ENCODE measurements around the gene RTKN. TPM values are rescaled to one million over a fixed set of nuclear protein-coding genes. Genes with fewer than 3 reads are reported as not detected.

RTKN gene
- total and polyA plus RNA-seq, 2 of the 13 experiments (the other 11 are each of a cell fraction or from before 2014, with no cell fraction given), result 159 to 166 TPM

GRCh38 chr2:74440378-74441169, 1.2 kb downstream of the RTKN start (continued):
- peak; percentile 46; the same call in 1 of the 2 replicates for TF ChIP-seq ZSCAN5A (CRISPR knock-in tag; IDR thresholded peaks at IDR 0.05; ENCODE audit: borderline replicate concordance)
- TF ChIP-seq ZNF615 (CRISPR knock-in tag; IDR thresholded peaks at IDR 0.05; ENCODE audit: borderline replicate concordance), result no peak
- TF ChIP-seq ZNF644 (CRISPR knock-in tag; IDR thresholded peaks at IDR 0.05; ENCODE audit: low read depth), result no peak
- no peak for TF ChIP-seq IKZF4 (CRISPR knock-in tag; IDR thresholded peaks at IDR 0.05; ENCODE audit: borderline replicate concordance, low read depth, not compliant biosample characterization)
- TF ChIP-seq SPEN (CRISPR knock-in tag; IDR thresholded peaks at IDR 0.05; ENCODE audit: low read depth), result peak; percentile 88
- peak; percentile 96 for TF ChIP-seq ZBTB7A (CRISPR knock-in tag; IDR thresholded peaks at IDR 0.05)
- no peak for TF ChIP-seq RFX5 (IDR thresholded peaks at IDR 0.05; ENCODE audit: low read depth, low read length)
- no peak for TF ChIP-seq U2AF1 (optimal IDR thresholded peaks at IDR 0.05; ENCODE audit: low read depth, low read length)
- peak; percentile 88; the same call in 1 of the 2 replicates for TF ChIP-seq ZNF441 (CRISPR knock-in tag; IDR thresholded peaks at IDR 0.05; ENCODE audit: borderline replicate concordance)
- TF ChIP-seq ZFY (CRISPR knock-in tag; IDR thresholded peaks at IDR 0.05), result peak; percentile 95
- peak; percentile 66; the same call in 1 of the 2 replicates for TF ChIP-seq ZNF589 (CRISPR knock-in tag; conservative IDR thresholded peaks at IDR 0.05)
- no peak; the same call in 1 of the 2 replicates for TF ChIP-seq ISX (CRISPR knock-in tag; conservative IDR thresholded peaks at IDR 0.05)
- no peak for TF ChIP-seq ATRX (CRISPR knock-in tag; IDR thresholded peaks at IDR 0.05; ENCODE audit: borderline replicate concordance)
- TF ChIP-seq ZNF207 (IDR thresholded peaks at IDR 0.05; ENCODE audit: borderline replicate concordance), result no peak
- peak; percentile 84 for TF ChIP-seq HNRNPL (IDR thresholded peaks at IDR 0.05; ENCODE audit: low read depth, low read length)
- peak; percentile 69 for TF ChIP-seq FOXP4 (CRISPR knock-in tag; IDR thresholded peaks at IDR 0.05)
- TF ChIP-seq PBX2 (CRISPR knock-in tag; IDR thresholded peaks at IDR 0.05), result no peak
- TF ChIP-seq HCFC1 (IDR thresholded peaks at IDR 0.05; ENCODE audit: low read depth, low read length), result no peak
- no peak for TF ChIP-seq SATB2 (CRISPR knock-in tag; IDR thresholded peaks at IDR 0.05)
- peak; percentile 93 for TF ChIP-seq ZSCAN21 (CRISPR knock-in tag; IDR thresholded peaks at IDR 0.05; ENCODE audit: borderline replicate concordance)
- TF ChIP-seq SMARCC2 (IDR thresholded peaks at IDR 0.05), result no peak
- TF ChIP-seq CHCHD3 (CRISPR knock-in tag; IDR thresholded peaks at IDR 0.05), result peak; percentile 65; the same call in 1 of the 2 replicates
- peak; percentile 38; the same call in 1 of the 2 replicates for TF ChIP-seq NFYC (CRISPR knock-in tag; IDR thresholded peaks at IDR 0.05)
- peak; percentile 53; the same call in 1 of the 2 replicates for TF ChIP-seq ZNF766 (CRISPR knock-in tag; IDR thresholded peaks at IDR 0.05; ENCODE audit: borderline replicate concordance)
- TF ChIP-seq SUZ12 (IDR thresholded peaks at IDR 0.05; ENCODE audit: low read depth, low read length), result no peak
- peak; percentile 93 for TF ChIP-seq AGO2 (optimal IDR thresholded peaks at IDR 0.05; ENCODE audit: low read depth, low read length)
- TF ChIP-seq ZNF746 (CRISPR knock-in tag; IDR thresholded peaks at IDR 0.05), result peak; percentile 87
- TF ChIP-seq ZMYM2 (CRISPR knock-in tag; IDR thresholded peaks at IDR 0.05), result peak; percentile 95
